Peyer's patch (tissue), 4 donors: ENCODE data around the gene CTXND1.

Experiments
- CTCF ChIP-seq, 6 experiments: fragments of 450-650 bp in 4 of 6; fragments of 200-600 bp in 2 of 6; sonication (generic) in 1 of 6; IDR thresholded peaks; one replicate each; pipeline ENCODE4 v1.5.1; 2017 to 2019; ENCODE audit warnings: antibody characterized with exemption in 6 of 6, mild to moderate bottlenecking in 3 of 6, moderate library complexity in 1 of 6
- POLR2A ChIP-seq, 2 donors: fragments of 450-650 bp; IDR thresholded peaks; one replicate each; pipeline ENCODE4 v1.5.1; 2017; ENCODE audit warnings: antibody characterized with exemption in 2 of 2, mild to moderate bottlenecking in 2 of 2, moderate library complexity in 2 of 2

DNA sequence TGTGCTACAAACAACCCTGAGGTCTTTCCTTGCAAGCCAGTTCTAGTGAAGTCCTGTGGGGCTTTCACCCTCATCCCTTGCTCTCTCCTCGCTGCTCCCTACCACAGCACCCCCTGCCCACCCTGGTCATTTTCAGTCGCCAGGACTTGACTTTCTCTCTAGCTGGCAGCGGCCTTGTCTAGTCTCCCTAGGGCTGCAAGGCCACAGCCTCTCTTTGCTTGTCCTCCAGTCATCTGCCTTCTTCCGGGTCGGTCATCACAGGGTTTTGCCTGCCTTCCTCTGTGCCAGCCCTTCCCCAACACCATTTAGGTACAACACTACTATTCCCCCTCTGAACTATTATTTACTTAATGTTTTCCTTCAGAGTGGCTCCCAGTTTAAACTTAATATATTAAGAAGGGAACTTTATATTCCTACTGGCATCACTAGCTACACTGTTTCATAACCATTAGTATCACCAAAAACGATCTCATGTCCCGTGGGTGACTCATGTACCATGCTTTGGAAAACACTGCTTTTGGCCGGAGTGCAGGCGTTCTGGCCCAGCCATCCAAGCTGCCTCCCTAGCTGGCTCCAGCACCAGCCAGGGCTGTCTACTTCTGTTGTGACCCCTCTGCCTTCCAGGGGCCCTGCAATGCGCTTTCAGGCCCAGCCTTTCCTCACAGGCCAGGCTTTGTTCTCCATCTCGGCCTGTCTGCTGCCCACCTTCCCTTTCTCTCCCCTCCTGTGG lies 77.8 kb downstream of the CTXND1 start:
- no peak for TF ChIP-seq CTCF (IDR thresholded peaks at IDR 0.05)
- no peak for TF ChIP-seq POLR2A (IDR thresholded peaks at IDR 0.05)
